ENCODE results near the gene ESRP2. TPM values are rescaled to one million over a fixed set of nuclear protein-coding genes. Genes with fewer than 3 reads are reported as not detected.

The ESRP2 gene
- total RNA-seq, 1 experiment from 2014 or later: 48.8 TPM

- no peak for DNase-seq (ENCODE audit: unreplicated experiment)
- H3K27me3 Mint-ChIP-seq (ENCODE audit: insufficient read depth, unreplicated experiment): no peaks in the 10 kb centered on the region
- H3K4me3 Mint-ChIP-seq (ENCODE audit: unreplicated experiment): no peak overlapping the region
- TF ChIP-seq CTCF (IDR thresholded peaks at IDR 0.05; ENCODE audit: unreplicated experiment): no peak
- intact Hi-C loops (cut with micrococcal nuclease): no loop called here
- ChIA-PET POLR2A (interaction anchor here (0.6 to 1.9 kb wide), 2 partner anchors 7 to 59 kb away, joined by 3 to 4 read pairs; no protein-coding TSS in a partner anchor), CTCF (interaction anchor here (0.7 to 1.1 kb wide), 2 partner anchors 17 to 28 kb away, joined by 3 read pairs; no protein-coding TSS in a partner anchor)
- no peaks in the 10 kb centered on the region for H3K4me1 Mint-ChIP-seq (ENCODE audit: insufficient read depth, unreplicated experiment)
- peaks cover 64% of the 10 kb centered on the region for H3K36me3 Mint-ChIP-seq (ENCODE audit: insufficient read depth, unreplicated experiment)
- no TSS peak for BruUV-seq (replicated peaks)
- H3K27ac Mint-ChIP-seq (ENCODE audit: low read depth, unreplicated experiment): no peak overlapping the region
- H3K9me3 Mint-ChIP-seq (ENCODE audit: unreplicated experiment): no peaks in the 10 kb centered on the region
These were observed 56.1 kb downstream of the ESRP2 start for GRCh38 chr16:68179855-68180254.

GRCh38 chr16:68179196-68179795 is 56.6 kb downstream of the ESRP2 start:
- peaks cover 62% of the 10 kb centered on the region for H3K36me3 Mint-ChIP-seq (ENCODE audit: insufficient read depth, unreplicated experiment)
- no peaks in the 10 kb centered on the region for H3K9me3 Mint-ChIP-seq (ENCODE audit: unreplicated experiment)
- intact Hi-C loops (cut with micrococcal nuclease): no loop called here
- DNase-seq (ENCODE audit: unreplicated experiment): no peak
- POLR2A ChIA-PET: interaction anchor here (1.9 to 2.1 kb wide), 2 partner anchors 8 to 10 kb away, joined by 4 read pairs; no protein-coding TSS in a partner anchor
- H3K27ac Mint-ChIP-seq (ENCODE audit: low read depth, unreplicated experiment): no peak overlapping the region
- H3K4me3 Mint-ChIP-seq (ENCODE audit: unreplicated experiment): no peak overlapping the region
- no peak for TF ChIP-seq CTCF (IDR thresholded peaks at IDR 0.05; ENCODE audit: unreplicated experiment)
- CTCF ChIA-PET: interaction anchor here (0.7 to 1.1 kb wide), 2 partner anchors 17 to 27 kb away, joined by 3 read pairs; no protein-coding TSS in a partner anchor
- H3K4me1 Mint-ChIP-seq (ENCODE audit: insufficient read depth, unreplicated experiment): no peaks in the 10 kb centered on the region
- H3K27me3 Mint-ChIP-seq (ENCODE audit: insufficient read depth, unreplicated experiment): no peaks in the 10 kb centered on the region
- BruUV-seq (replicated peaks): no TSS peak

Small RNAs within 50 kb of the gene (microRNA-seq; reads per million reads assigned to microRNA genes)
- gene MIR6773: 0.93 reads per million

Other genes starting within 250 kb of the ESRP2 start
- gene DPEP2, start 236.6 kb downstream of the ESRP2 start, total RNA-seq (2022): not detected in 2 replicates
- gene DPEP2NB, start 220.2 kb downstream of the ESRP2 start, total RNA-seq (2022): not detected in 2 replicates
- 9.3 and 11.7 TPM in 2 replicates for gene DDX28, start 212.9 kb downstream of the ESRP2 start, total RNA-seq (2022)
- gene DUS2, start 212.8 kb downstream of the ESRP2 start, total RNA-seq (2022): 24.2 and 26.4 TPM in 2 replicates
- gene NFATC3, start 150.8 kb downstream of the ESRP2 start, total RNA-seq (2022): 18.5 and 24.1 TPM in 2 replicates
- gene PLA2G15, start 9.2 kb upstream of the ESRP2 start, total RNA-seq (2022): 4.6 and 6.4 TPM in 2 replicates
- gene SLC7A6, start 28.4 kb upstream of the ESRP2 start, total RNA-seq (2022): 45.3 and 61.0 TPM in 2 replicates
- gene SLC7A6OS, start 74.8 kb upstream of the ESRP2 start, total RNA-seq (2022): 19.4 and 20.4 TPM in 2 replicates
- gene PRMT7, start 74.9 kb upstream of the ESRP2 start, total RNA-seq (2022): 28.0 and 33.2 TPM in 2 replicates
- 0.25 TPM in 1 of 2 replicates, not detected in the other for gene SMPD3, start 212.4 kb upstream of the ESRP2 start, total RNA-seq (2022)

Data from MCF 10A (cell line).